GM06990 (cell line): ENCODE measurements around the gene SLC18B1.

Source experiments
- DNase-seq: peaks from one replicate; pipeline ENCODE4 v3.0.0-alpha.2; 2011; ENCODE audit not compliant: insufficient read length; ENCODE audit errors: extremely low read depth
- H3K27me3 ChIP-seq: replicated peaks from 2 replicates; pipeline ENCODE4 v1.6.0; 2011; ENCODE audit warnings: low read length; ENCODE audit not compliant: control insufficient read depth, insufficient read depth
- H3K36me3 ChIP-seq: 2 replicates; pipeline ENCODE4 v1.5.1; 2011; ENCODE audit warnings: low read length; ENCODE audit not compliant: control insufficient read depth, insufficient read depth
- H3K4me3 ChIP-seq: replicated peaks from 2 replicates; pipeline ENCODE4 v1.5.1; 2011; ENCODE audit warnings: low read depth, mild to moderate bottlenecking, control low read depth, low read length
- CTCF ChIP-seq: IDR thresholded peaks from 2 replicates; pipeline ENCODE4 v1.5.1; 2011; ENCODE audit warnings: low read length, control low read depth, mild to moderate bottlenecking, inconsistent platforms; ENCODE audit not compliant: insufficient read depth, poor library complexity, severe bottlenecking

The SLC18B1 gene

DNA sequence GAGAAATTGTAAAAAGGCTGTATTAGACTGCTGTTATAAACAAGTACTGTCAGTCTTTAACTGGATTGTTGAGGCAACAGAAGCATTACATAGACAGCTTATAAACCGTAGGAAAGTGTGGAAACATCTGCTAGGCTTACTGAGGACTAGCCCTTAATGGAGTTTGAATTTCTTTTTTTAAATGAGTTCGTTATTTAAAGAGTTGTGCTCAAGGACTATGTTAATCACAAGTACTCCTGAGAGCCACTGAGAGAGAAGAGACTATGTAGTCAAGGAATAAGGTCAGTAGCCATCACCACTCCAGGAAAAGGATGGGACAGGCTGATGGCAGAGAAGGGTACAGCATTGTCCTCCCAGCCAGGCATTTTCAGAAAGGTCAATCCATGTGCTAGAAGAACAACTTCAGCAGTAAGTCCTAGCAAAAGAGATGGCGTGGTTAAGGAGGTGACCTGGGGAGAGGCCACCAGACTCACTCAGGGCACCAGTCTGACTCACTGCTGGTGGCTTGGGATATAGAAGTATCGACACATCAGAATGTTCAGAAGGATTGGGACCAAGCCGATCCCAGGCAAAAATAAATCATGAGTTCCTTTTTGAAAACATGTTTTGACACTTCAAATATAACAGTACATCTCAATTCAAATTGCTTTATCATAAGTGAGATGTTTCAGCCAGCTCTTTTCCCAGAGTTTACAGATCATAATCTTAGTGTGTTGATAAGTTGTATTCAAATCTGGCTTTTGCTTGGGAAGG lies 22.4 kb upstream of the SLC18B1 start:
- no peaks in the 10 kb centered on the region for H3K27me3 ChIP-seq
- DNase-seq = no peak
- no peak overlapping the region for H3K4me3 ChIP-seq
- TF ChIP-seq CTCF = no peak
- peaks cover 20% of the 10 kb centered on the region for H3K36me3 ChIP-seq

DNA sequence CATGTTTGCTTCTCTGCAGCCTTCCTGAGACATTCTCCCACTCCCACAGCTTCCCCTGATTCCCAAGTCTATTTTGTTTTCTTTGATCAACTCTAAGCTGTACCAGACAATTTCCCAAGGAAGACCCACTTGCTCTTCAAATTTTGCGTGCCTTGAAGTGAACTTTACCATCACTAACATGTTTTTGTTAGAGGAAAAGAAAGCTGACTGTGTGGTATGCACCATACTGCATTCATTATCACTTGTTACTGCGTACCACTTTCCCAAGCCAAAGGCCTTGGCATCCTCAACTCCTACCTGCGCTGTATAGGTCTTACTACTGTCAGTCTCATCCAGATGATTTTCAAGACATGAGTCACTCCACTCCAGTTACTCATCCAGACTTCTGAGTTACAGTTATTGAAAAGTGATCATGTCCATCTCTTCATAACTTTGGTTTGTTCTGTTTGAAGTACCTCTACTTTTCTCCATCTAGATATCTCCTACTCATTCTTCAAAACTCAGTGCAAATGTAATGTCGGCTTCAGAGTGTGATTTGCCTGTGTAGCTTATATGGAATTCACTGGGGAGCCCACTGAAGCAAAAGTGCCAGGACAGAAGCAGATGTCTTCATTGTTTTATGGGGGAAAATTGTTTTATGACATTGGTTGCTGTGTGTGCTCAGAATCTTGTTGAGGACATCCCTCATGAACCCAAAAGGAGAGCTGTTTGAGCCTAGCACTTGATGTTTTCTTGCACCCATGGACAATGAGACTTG lies 21.1 kb upstream of the SLC18B1 start:
- Histone ChIP-seq H3K4me3 (no peak overlapping the region), H3K27me3 (no peaks in the 10 kb centered on the region), H3K36me3 (peaks cover 21% of the 10 kb centered on the region)
- no peak for TF ChIP-seq CTCF
- no peak for DNase-seq

- no peak for DNase-seq
- Histone ChIP-seq H3K36me3 (peaks cover 21% of the 10 kb centered on the region), H3K27me3 (no peaks in the 10 kb centered on the region), H3K4me3 (no peak overlapping the region)
- TF ChIP-seq CTCF = no peak
Measured at GRCh38 chr6:132818404-132819359, 20.2 kb upstream of the SLC18B1 start.

- DNase-seq = no peak
- Histone ChIP-seq H3K4me3 (no peak overlapping the region), H3K36me3 (peaks cover 21% of the 10 kb centered on the region), H3K27me3 (no peaks in the 10 kb centered on the region)
- TF ChIP-seq CTCF = no peak
Measured at GRCh38 chr6:132817554-132818403, 19.3 kb upstream of the SLC18B1 start.

DNA sequence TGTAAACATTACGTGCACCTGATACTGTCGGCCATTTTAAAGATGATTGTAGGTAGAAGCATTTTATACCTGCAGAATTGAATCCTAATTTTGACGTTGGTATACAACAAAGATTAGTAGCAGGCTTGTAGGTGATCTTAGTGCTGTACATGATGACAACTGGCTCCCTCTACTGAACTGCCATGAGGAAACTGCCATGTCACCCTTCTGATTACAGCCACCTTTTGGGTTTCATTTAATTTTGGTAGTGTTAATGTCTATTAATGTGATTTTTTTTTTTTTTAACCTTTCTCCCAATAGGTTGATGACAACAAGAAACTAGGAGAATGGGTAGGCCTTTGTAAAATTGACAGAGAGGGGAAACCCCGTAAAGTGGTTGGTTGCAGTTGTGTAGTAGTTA lies 18.2 kb upstream of the SLC18B1 start:
- TF ChIP-seq CTCF = no peak
- no peaks in the 10 kb centered on the region for H3K27me3 ChIP-seq
- peak overlapping the region; percentile 77 for H3K4me3 ChIP-seq
- peaks cover 21% of the 10 kb centered on the region for H3K36me3 ChIP-seq
- no peak for DNase-seq
